ENCODE results near the gene TPD52L2. TPM values are rescaled to one million over a fixed set of nuclear protein-coding genes. Genes with fewer than 3 reads are reported as not detected.
"Not testable (repeated sequence)": the region's sequence is repeated elsewhere in the genome, so short reads cannot be mapped to it uniquely, and the experiment has no call there.

TPD52L2 gene
- polyA plus RNA-seq, 2 of the 4 experiments (the other 2 are of a cell fraction) = 86.3 to 99.0 TPM

GRCh38 chr20:63878899-63879663 is 14.0 kb downstream of the TPD52L2 start:
- 94% methylated on average over 11 of the region's 14 CpGs for WGBS (ENCODE audit: missing lambda C conversion rate)
- ChIA-PET POLR2A (interaction anchor here (4.5 kb wide), 1 partner anchor 13 kb away, joined by 26 read pairs; the partner anchor contains the start of gene TPD52L2), CTCF (interaction anchor here (0.5 to 1.6 kb wide), 2 partner anchors 10 to 152 kb away, joined by 3 to 4 read pairs; no protein-coding TSS in a partner anchor)
- Histone ChIP-seq H3K9me3 (no peaks in the 10 kb centered on the region), H3K4me2 (no peak overlapping the region), H3K4me1 (no peaks in the 10 kb centered on the region), H3K4me3 (no peak overlapping the region), H3K27ac (no peak overlapping the region)
- TF ChIP-seq HOXB13 (CRISPR knock-in tag; IDR thresholded peaks at IDR 0.05; ENCODE audit: low read depth) = no peak
- no peak for TF ChIP-seq KDM5A (IDR thresholded peaks at IDR 0.05)
- TF ChIP-seq BHLHE40 (IDR thresholded peaks at IDR 0.05; ENCODE audit: low read depth, low read length) = no peak
- TF ChIP-seq GATA3 (IDR thresholded peaks at IDR 0.05; ENCODE audit: borderline replicate concordance) = no peak
- no peak for TF ChIP-seq POLR2A (IDR thresholded peaks at IDR 0.05; ENCODE audit: low read length)
- no peak for ATAC-seq
- no peak for DNase-seq (ENCODE audit: low read depth in 1 of 2, low spot score in 1 of 2)
- no peak for FAIRE-seq

- WGBS (ENCODE audit: missing lambda C conversion rate) = 92% methylated on average over 13 of the region's 13 CpGs
These were observed 15.8 kb downstream of the TPD52L2 start for GRCh38 chr20:63880901-63881300.

GRCh38 chr20:63881451-63882226 is 16.6 kb downstream of the TPD52L2 start:
- CTCF ChIA-PET = interaction anchor here (0.7 to 2.1 kb wide), 7 partner anchors 10 to 296 kb away, joined by 3 to 9 read pairs (median 4); partner anchors contain the start of gene TPD52L2
- Histone ChIP-seq H3K9me3 (no peaks in the 10 kb centered on the region), H3K27ac (no peak overlapping the region), H3K4me3 (no peak overlapping the region), H3K4me1 (no peaks in the 10 kb centered on the region), H3K4me2 (no peak overlapping the region)
- peak; percentile 20 to 33; a peak in 2 of 6 replicates for ATAC-seq
- POLR2A ChIA-PET = interaction anchor here (0.6 to 1.9 kb wide), 3 partner anchors 17 to 308 kb away, joined by 4 to 9 read pairs (median 7); partner anchors contain the start of genes HELZ2 and TPD52L2
- TF ChIP-seq NFE2L2 (conservative IDR thresholded peaks at IDR 0.05; ENCODE audit: low read length) (no peak), POLR2AphosphoS2 (conservative IDR thresholded peaks at IDR 0.05; ENCODE audit: low read length) (0 out of 2 replicates have a peak, but pooled peaks have one; percentile 41)
- DNase-seq (ENCODE audit: low read depth in 1 of 2, low spot score in 1 of 2) = no peak
- FAIRE-seq = no peak
- 91% methylated on average over 19 of the region's 19 CpGs for WGBS (ENCODE audit: missing lambda C conversion rate)

More at GRCh38 chr20:63880901-63881300, 15.8 kb downstream of the TPD52L2 start:
- H3K27ac ChIP-seq; ATAC-seq; FAIRE-seq; H3K4me2 ChIP-seq; H3K9me3 ChIP-seq; H3K4me3 ChIP-seq; DNase-seq (ENCODE audit: low read depth in 1 of 2, low spot score in 1 of 2); H3K4me1 ChIP-seq: not testable (repeated sequence)
- POLR2A ChIA-PET = interaction anchor here (0.6 kb wide), 2 partner anchors 52 to 307 kb away, joined by 4 to 7 read pairs; partner anchors contain the start of gene HELZ2
- CTCF ChIA-PET = interaction anchor here (0.7 to 2.1 kb wide), 6 partner anchors 11 to 295 kb away, joined by 3 to 9 read pairs (median 4); partner anchors contain the start of gene TPD52L2

GRCh38 chr20:63882257-63883200 is 17.5 kb downstream of the TPD52L2 start:
- ATAC-seq (peak in 1 of 2 experiments; percentile 9; a peak in 2 of 6 replicates), FAIRE-seq (no peak), DNase-seq (ENCODE audit: low read depth in 1 of 2, low spot score in 1 of 2) (no peak)
- no peaks in the 10 kb centered on the region for H3K9me3 ChIP-seq
- CTCF ChIA-PET = interaction anchor here (0.6 to 2.1 kb wide), 6 partner anchors 9 to 107 kb away, joined by 3 to 9 read pairs (median 4); partner anchors contain the start of gene TPD52L2
- H3K4me1 ChIP-seq = no peaks in the 10 kb centered on the region
- H3K27ac ChIP-seq = no peak overlapping the region
- H3K4me2 ChIP-seq = no peak overlapping the region
- no peak for TF ChIP-seq REST (IDR thresholded peaks at IDR 0.05)
- POLR2A ChIA-PET = interaction anchor here (1.9 kb wide), 1 partner anchor 17 kb away, joined by 9 read pairs; the partner anchor contains the start of gene TPD52L2
- H3K4me3 ChIP-seq = no peak overlapping the region
- 88% methylated on average over 27 of the region's 28 CpGs for WGBS (ENCODE audit: missing lambda C conversion rate)

Measured in A549 (cell line).